Omental fat pad (tissue), 4 donors: ENCODE results near the gene MC3R. TPM values are rescaled to one million over a fixed set of nuclear protein-coding genes. Genes with fewer than 3 reads are reported as not detected.

ENCODE experiments used
- ATAC-seq: fragments of 150-250 bp; one replicate; pipeline ENCODE4 v1.9.1; 2016; ENCODE audit warnings: mild to moderate bottlenecking, moderate library complexity; ENCODE audit not compliant: low FRiP score
- DNase-seq: peaks from one replicate; pipeline ENCODE4 v3.0.0-alpha.2; 2019; ENCODE audit warnings: low spot score
- CTCF ChIP-seq, 3 donors: fragments of 450-650 bp; IDR thresholded peaks; one replicate each; pipeline ENCODE4 v1.5.1; 2016 to 2017; ENCODE audit warnings: antibody characterized with exemption in 3 of 3, mild to moderate bottlenecking in 3 of 3, moderate library complexity in 2 of 3
- total RNA-seq, 4 donors: library from RNA; depleted of rRNA; stranded (reverse); fragments of >200 nt; gene quantifications; one replicate each; pipeline ENCODE4 v1.1.0, GENCODE V29; 2016

Gene MC3R
- total RNA-seq, 4 donors from 2014 or later, result not detected

- DNase-seq, result no peak
- no peak for ATAC-seq
- no peak for TF ChIP-seq CTCF (IDR thresholded peaks at IDR 0.05)
Observed at GRCh38 chr20:56249244-56249955, 868 bp downstream of the MC3R start.

GRCh38 chr20:56249956-56250355, 1.4 kb downstream of the MC3R start:
- ATAC-seq (no peak), DNase-seq (no peak)
- no peak for TF ChIP-seq CTCF (IDR thresholded peaks at IDR 0.05)

GRCh38 chr20:56257604-56258003, 9.1 kb downstream of the MC3R start:
- ATAC-seq, result no peak
- no peak for TF ChIP-seq CTCF (IDR thresholded peaks at IDR 0.05)
- DNase-seq, result no peak

GRCh38 chr20:56259948-56260347, 11.4 kb downstream of the MC3R start:
- TF ChIP-seq CTCF (IDR thresholded peaks at IDR 0.05), result no peak
- ATAC-seq (no peak), DNase-seq (no peak)

- ATAC-seq (no peak), DNase-seq (no peak)
- no peak for TF ChIP-seq CTCF (IDR thresholded peaks at IDR 0.05)
Observed at GRCh38 chr20:56268536-56268935, 20.0 kb downstream of the MC3R start.

GRCh38 chr20:56271974-56272373, 23.4 kb downstream of the MC3R start:
- no peak for ATAC-seq
- no peak for TF ChIP-seq CTCF (IDR thresholded peaks at IDR 0.05)

GRCh38 chr20:56273491-56273890, 25.0 kb downstream of the MC3R start:
- ATAC-seq (no peak), DNase-seq (no peak)
- TF ChIP-seq CTCF (IDR thresholded peaks at IDR 0.05), result no peak

More at GRCh38 chr20:56271974-56272373, 23.4 kb downstream of the MC3R start:
- no peak for DNase-seq
